Heart left ventricle (tissue), 16 donors: ENCODE measurements around the gene SLC22A23. TPM values are rescaled to one million over a fixed set of nuclear protein-coding genes. Genes with fewer than 3 reads are reported as not detected.
"Not testable (repeated sequence)": the region's sequence is repeated elsewhere in the genome, so short reads cannot be mapped to it uniquely, and the experiment has no call there.

Experiments
- ATAC-seq, 4 donors: fragments of 200-7000 bp; cut with Tn5 transposase; one replicate each; pipeline ENCODE4 v1.9.1; 2020 to 2022; ENCODE audit warnings: moderate library complexity in 4 of 4, mild to moderate bottlenecking in 3 of 4, moderate number of reproducible peaks in 1 of 4
- DNase-seq, 5 donors: peaks; one replicate each; pipeline ENCODE4 v3.0.0-alpha.2; 2020
- H3K27ac ChIP-seq, 12 donors: fragments of 200-600 bp; sonication (generic) in 4 of 12; one replicate each; pipeline versions ENCODE4 v1.5.0 to v1.8.0; 2016 to 2022; ENCODE audit warnings: mild to moderate bottlenecking in 2 of 12
- H3K27me3 ChIP-seq, 9 donors: fragments of 200-600 bp; sonication (generic) in 2 of 9; one replicate each; pipeline versions ENCODE4 v1.5.1 to v1.8.0; 2016 to 2022; ENCODE audit warnings: mild to moderate bottlenecking in 3 of 9
- H3K36me3 ChIP-seq, 9 donors: fragments of 200-600 bp; sonication (generic) in 2 of 9; one replicate each; pipeline versions ENCODE4 v1.5.0 to v1.8.0; 2018 to 2022; ENCODE audit warnings: mild to moderate bottlenecking in 2 of 9
- H3K4me1 ChIP-seq, 12 donors: fragments of 200-600 bp; sonication (generic) in 4 of 12; one replicate each; pipeline versions ENCODE4 v1.5.0 to v1.8.0; 2016 to 2022; ENCODE audit warnings: mild to moderate bottlenecking in 3 of 12
- H3K4me3 ChIP-seq, 12 donors: fragments of 200-600 bp; sonication (generic) in 4 of 12; one replicate each; pipeline versions ENCODE4 v1.5.0 to v1.8.0; 2017 to 2022; ENCODE audit warnings: mild to moderate bottlenecking in 9 of 12, moderate library complexity in 4 of 12
- H3K9me3 ChIP-seq, 12 donors: fragments of 200-600 bp; sonication (generic) in 4 of 12; one replicate each; pipeline versions ENCODE4 v1.5.0 to v1.8.0; 2016 to 2022; ENCODE audit warnings: mild to moderate bottlenecking in 1 of 12
- POLR2A ChIP-seq, 2 donors: fragments of 450-650 bp; IDR thresholded peaks; one replicate each; pipeline ENCODE4 v1.6.1; 2017; ENCODE audit warnings: antibody characterized with exemption in 2 of 2, mild to moderate bottlenecking in 2 of 2, moderate library complexity in 2 of 2
- WGBS, 4 donors: extraction: QIAGEN DNeasy Blood & Tissue Kit in 2 of 4; methylation state at CpG; one replicate each; pipeline versions ENCODE4 v1.1.5 to v1.1.7; 2013 to 2018; 5-methylcytosine and 5-hydroxymethylcytosine counted together
- intact Hi-C, 10 donors: fragments of 100-400 bp; cut with DNase I; formaldehyde crosslinking; loops; one replicate each; pipeline versions ENCODE4 v1.11.1 to v1.14.2; 2022
- polyA plus RNA-seq, 2 donors: library from polyadenylated mRNA; stranded (reverse); fragments of 200-250 nt; gene quantifications; one replicate each; pipeline ENCODE4 v1.2.3, GENCODE V29; 2013
- total RNA-seq, 9 donors: library from RNA; depleted of rRNA in 2 of 9; stranded (reverse); fragments of >200 nt in 2 of 9; fragmentation: NEBNext Ultra II Directional in 3 of 9; extraction: Animal tissue kit (Norgen Biotek cat#: 25700) in 3 of 9; gene quantifications; one replicate each; pipeline versions ENCODE4 v1.1.0 to v1.2.4, GENCODE V29; 2016 to 2023
- TF ChIP-seq, protein P1 (sequence below), 12 donors: fragments of 200-600 bp; sonication (generic) in 4 of 12; IDR thresholded peaks; one replicate each; pipeline versions ENCODE4 v1.5.0 to v1.8.0; 2018 to 2022; ENCODE audit warnings: antibody characterized with exemption in 12 of 12, mild to moderate bottlenecking in 5 of 12
- donor health status: ischemic (EF 13 %, LVEDD 7.1; RV severe dilation, severe dysfunction).
- donor health status: healthy with polysubstance abuse.
- donor health status: DM: no; HTN: yes; CAD: no.
- donor health status: DM: no; HTN: no; CAD: no.
- donor health status: ischemic (EF 25% LVEDD 6.9; RV normal size, moderate dysfunction).
- donor health status: ischemic (EF 25% LVEDD 5.7; RV mildly dilated, moderate dysfunction).
- donor health status: healthy.
- donor health status: DM: yes; HTN: yes; CAD: no.
- donor health status: ischemic (EF 35%, LVEDD 5.7; RV mildly dilated, moderate dysfunction).
- donor health status: nonischemic (EF 11% LVEDD 7.7; RV severe dilation, severe dysfunction).
- donor health status: DM: yes; HTN: yes; CAD: no.
- donor health status: PGD.
- donor health status: ischemic (EF 29% LVEDD 5.4; RV normal size, mild dysfunction).
- donor health status: nonischemic (EF 23%, LVEDD 6.1; RV moderate dilation, normal function).

Gene SLC22A23
- total and polyA plus RNA-seq, 11 donors, result 2.9 to 12.4 (median 5.2) TPM

DNA sequence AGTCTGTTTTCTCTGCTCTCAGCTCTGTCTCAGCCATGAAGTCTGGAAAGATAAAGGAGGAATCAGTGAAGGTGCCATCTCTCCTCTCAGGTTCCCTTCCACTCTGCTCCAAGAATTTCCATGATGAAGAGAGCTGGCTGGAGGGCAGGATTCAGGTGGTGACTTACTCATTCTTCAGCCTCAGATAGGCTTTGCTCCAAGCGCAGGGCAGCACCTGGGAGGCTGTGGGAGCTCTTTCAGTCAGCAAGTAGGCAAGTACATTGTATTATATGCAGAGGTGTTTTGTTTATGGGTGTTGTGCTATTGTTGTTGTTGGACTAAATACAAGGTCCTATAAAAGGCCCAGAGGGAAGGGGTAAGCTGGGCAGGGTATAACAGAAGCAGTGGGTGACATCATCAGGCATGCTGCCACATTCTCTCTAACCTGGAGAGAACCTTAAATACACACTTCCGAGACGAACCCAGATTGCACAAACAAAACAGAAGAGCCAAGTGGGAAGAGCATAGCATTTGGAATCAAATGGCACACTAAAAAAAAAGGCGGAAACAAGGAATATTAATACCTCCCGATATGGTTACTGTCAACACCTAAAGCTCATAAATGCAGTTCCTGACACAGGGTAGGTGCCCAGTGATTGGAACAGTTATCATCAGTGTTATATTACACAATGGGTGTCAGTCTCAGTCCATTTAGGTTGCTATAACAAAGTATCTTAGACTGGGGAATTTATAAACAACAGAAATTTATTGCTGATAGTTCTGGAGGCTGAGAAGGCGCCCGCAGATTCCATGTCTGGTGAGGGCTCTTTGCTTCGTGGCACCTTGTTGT, 212.6 kb downstream of the SLC22A23 start:
- Histone ChIP-seq H3K4me3 (no peak overlapping the region), H3K27ac (no peak overlapping the region), H3K27me3 (peaks cover 0 to 19% (median 0%) of the 10 kb centered on the region in 9 donors), H3K36me3 (no peaks in the 10 kb centered on the region), H3K9me3 (no peaks in the 10 kb centered on the region), H3K4me1 (peaks cover 0 to 10% (median 0%) of the 10 kb centered on the region in 12 donors)
- 92 to 95% (median 93%) methylated on average over 8 of the region's 8 CpGs for WGBS, 4 donors
- DNase-seq (no peak), ATAC-seq (no peak)
- intact Hi-C loops, result no loop called here
- TF ChIP-seq, protein P1, sequence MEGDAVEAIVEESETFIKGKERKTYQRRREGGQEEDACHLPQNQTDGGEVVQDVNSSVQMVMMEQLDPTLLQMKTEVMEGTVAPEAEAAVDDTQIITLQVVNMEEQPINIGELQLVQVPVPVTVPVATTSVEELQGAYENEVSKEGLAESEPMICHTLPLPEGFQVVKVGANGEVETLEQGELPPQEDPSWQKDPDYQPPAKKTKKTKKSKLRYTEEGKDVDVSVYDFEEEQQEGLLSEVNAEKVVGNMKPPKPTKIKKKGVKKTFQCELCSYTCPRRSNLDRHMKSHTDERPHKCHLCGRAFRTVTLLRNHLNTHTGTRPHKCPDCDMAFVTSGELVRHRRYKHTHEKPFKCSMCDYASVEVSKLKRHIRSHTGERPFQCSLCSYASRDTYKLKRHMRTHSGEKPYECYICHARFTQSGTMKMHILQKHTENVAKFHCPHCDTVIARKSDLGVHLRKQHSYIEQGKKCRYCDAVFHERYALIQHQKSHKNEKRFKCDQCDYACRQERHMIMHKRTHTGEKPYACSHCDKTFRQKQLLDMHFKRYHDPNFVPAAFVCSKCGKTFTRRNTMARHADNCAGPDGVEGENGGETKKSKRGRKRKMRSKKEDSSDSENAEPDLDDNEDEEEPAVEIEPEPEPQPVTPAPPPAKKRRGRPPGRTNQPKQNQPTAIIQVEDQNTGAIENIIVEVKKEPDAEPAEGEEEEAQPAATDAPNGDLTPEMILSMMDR (IDR thresholded peaks at IDR 0.05), result no peak
- TF ChIP-seq POLR2A (IDR thresholded peaks at IDR 0.05), result no peak

DNA sequence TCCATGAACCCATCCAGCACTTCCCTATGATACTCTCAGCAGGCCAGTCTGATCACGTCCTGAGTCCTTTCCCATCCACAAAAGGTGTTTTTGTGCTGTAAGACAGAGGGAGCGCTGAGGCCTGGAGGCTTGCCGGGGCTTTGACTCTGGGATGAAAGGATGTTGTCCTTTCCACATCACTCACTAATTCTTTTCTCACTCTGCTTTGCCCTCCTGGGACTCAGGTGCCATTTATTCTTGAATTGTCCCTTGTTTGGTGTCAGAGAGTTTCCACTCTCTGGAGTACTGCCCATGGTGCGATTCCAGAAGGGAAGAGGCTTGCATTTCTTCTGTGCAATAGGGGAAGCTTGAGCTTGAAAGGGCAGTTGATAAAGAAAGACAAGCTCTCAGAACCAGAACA, 214.1 kb downstream of the SLC22A23 start:
- WGBS, 4 donors, result 81 to 91% (median 89%) methylated on average over 4 of the region's 4 CpGs
- no peak for TF ChIP-seq POLR2A (IDR thresholded peaks at IDR 0.05)
- TF ChIP-seq, protein P1 (IDR thresholded peaks at IDR 0.05), result no peak
- Histone ChIP-seq H3K9me3 (no peaks in the 10 kb centered on the region), H3K4me1 (peaks cover 0 to 8% (median 0%) of the 10 kb centered on the region in 12 donors), H3K27me3 (peaks cover 0 to 11% (median 0%) of the 10 kb centered on the region in 9 donors), H3K27ac (no peak overlapping the region), H3K4me3 (no peak overlapping the region), H3K36me3 (no peaks in the 10 kb centered on the region)
- intact Hi-C loops, result no loop called here
- ATAC-seq (no peak), DNase-seq (no peak)

DNA sequence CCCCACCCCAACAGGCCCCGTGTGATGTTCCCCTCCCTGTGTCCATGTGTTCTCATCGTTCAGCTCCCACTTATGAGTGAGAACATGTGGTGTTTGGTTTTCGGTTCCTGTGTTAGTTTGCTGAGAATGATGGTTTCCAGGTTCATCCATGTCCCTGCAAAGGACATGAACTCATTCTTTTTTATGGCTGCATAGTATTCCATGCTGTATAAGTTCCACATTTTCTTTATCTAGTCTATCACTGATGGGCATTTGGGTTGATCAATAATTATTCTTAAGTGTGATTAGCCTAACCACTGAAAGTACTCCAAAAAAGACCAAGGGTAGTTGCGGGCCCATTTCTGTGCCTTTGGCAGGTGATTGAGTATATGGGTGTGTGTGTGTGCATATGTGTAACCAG, 215.1 kb downstream of the SLC22A23 start:
- ATAC-seq, H3K4me3 ChIP-seq, H3K9me3 ChIP-seq, H3K27ac ChIP-seq, H3K4me1 ChIP-seq, intact Hi-C loops, H3K27me3 ChIP-seq, DNase-seq, H3K36me3 ChIP-seq: not testable (repeated sequence)
- WGBS, 4 donors, result 91 to 96% (median 94%) methylated on average over 4 of the region's 4 CpGs

DNA sequence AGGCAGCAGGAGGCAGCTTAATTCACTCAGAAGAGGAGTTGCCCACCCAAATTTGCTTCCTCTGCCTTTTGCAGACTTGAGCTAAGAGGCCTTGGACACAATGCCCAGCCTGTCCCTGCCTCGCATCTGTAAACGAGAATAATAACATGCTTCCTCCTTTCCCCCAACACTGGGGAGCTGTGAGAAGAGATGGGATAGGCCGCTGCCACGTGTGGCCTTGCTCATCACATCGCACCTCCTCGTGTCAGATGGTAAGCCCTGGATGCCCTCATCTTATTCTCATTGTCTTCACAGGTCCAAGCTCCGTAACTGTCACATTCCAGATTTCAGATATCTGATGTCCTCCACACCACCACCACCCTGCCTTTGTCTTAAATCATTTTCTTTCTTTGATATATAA, 216.3 kb downstream of the SLC22A23 start:
- WGBS, 4 donors, result 66 to 72% (median 72%) methylated on average over 7 of the region's 7 CpGs
- Histone ChIP-seq H3K27me3 (peaks cover 0 to 11% (median 0%) of the 10 kb centered on the region in 9 donors), H3K4me1 (no peaks in the 10 kb centered on the region), H3K4me3 (no peak overlapping the region), H3K9me3 (no peaks in the 10 kb centered on the region), H3K36me3 (no peaks in the 10 kb centered on the region), H3K27ac (no peak overlapping the region)
- TF ChIP-seq, protein P1 (IDR thresholded peaks at IDR 0.05), result no peak
- intact Hi-C loops, result no loop called here
- ATAC-seq (no peak), DNase-seq (no peak)
